T-helper 17 cell (primary cell): Measurements from ENCODE around the gene ART3. TPM values are rescaled to one million over a fixed set of nuclear protein-coding genes. Genes with fewer than 3 reads are reported as not detected.

Experiments used
- ATAC-seq: fragments of 150-1000 bp; cut with Tn5 transposase; 2 replicates; pipeline ENCODE4 v1.10.0; 2021; ENCODE audit warnings: mild to moderate bottlenecking, moderate library complexity
- DNase-seq, 3 donors: peaks; one replicate each; pipeline versions ENCODE4 v3.0.0 to v3.0.0-alpha.2; 2020 to 2021
- H3K9me3 ChIP-seq: one replicate; pipeline ENCODE4 v1.7.0; 2013; ENCODE audit warnings: low read length, mild to moderate bottlenecking; ENCODE audit not compliant: control insufficient read depth, poor library complexity, severe bottlenecking
- H3K27ac Mint-ChIP-seq: one replicate; pipeline ENCODE4 v1.8.0; 2022; ENCODE audit warnings: mild to moderate bottlenecking, moderate library complexity, mixed read lengths
- H3K27me3 Mint-ChIP-seq: one replicate; pipeline ENCODE4 v1.8.0; 2022; ENCODE audit warnings: mixed read lengths
- H3K36me3 Mint-ChIP-seq: one replicate; pipeline ENCODE4 v1.8.0; 2022; ENCODE audit warnings: low read depth, mixed read lengths
- H3K4me1 Mint-ChIP-seq: one replicate; pipeline ENCODE4 v1.8.0; 2022; ENCODE audit warnings: mild to moderate bottlenecking, mixed read lengths
- H3K4me3 Mint-ChIP-seq: one replicate; pipeline ENCODE4 v1.8.0; 2022; ENCODE audit warnings: mild to moderate bottlenecking, moderate library complexity, mixed read lengths
- total RNA-seq, 4 donors: library from RNA in 2 of 4; stranded (reverse) in 2 of 4; gene quantifications; one replicate each; pipeline ENCODE4 v1.2.3 and lab custom pipeline; 2022 to 2026

ART3 gene
- total RNA-seq, 2 donors from 2014 or later = not detected

DNA sequence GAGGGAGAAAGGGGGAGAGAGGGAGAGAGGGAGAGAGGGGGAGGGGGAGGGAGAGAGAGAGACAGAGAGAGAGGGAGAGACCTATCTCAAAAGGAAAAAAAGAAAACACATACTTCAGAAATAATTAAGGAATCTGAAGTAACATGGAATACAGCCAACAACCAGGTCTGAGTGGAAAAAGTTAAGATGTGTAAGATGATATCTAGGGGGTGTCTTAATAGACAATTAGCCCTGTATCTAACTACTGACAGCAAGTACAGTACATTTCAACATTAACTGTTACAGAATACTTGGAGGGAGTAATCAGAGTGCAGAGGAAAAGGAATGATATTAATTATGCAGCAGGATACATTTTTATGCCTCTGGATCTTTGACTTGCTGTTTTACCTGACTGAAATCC lies 51.3 kb downstream of the ART3 start:
- ATAC-seq (no peak), DNase-seq (no peak)
- Mint-ChIP-seq H3K27ac (no peak overlapping the region), H3K4me1 (peaks cover 2% of the 10 kb centered on the region), H3K27me3 (no peaks in the 10 kb centered on the region), H3K36me3 (peaks cover 5% of the 10 kb centered on the region), H3K4me3 (no peak overlapping the region)
- no peaks in the 10 kb centered on the region for H3K9me3 ChIP-seq

DNA sequence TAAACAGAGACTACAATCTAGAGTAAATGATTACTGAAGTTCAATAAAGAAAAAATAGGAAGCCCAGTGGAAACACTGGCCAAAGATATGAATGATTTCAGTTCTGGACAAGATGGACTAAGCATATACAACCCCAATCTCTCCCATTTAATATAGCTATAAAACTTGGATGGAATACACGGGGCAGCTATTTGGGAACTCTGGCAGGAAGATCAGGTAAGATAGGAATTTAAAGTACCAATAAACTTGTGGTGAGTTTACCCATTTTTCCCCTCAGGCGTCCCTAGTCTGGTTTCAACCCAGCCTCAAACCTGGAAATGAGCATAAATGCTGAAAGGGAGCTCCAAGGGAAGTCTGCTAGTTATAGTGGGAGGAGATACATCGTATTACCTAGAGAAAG lies 53.2 kb downstream of the ART3 start:
- no peak for DNase-seq

DNA sequence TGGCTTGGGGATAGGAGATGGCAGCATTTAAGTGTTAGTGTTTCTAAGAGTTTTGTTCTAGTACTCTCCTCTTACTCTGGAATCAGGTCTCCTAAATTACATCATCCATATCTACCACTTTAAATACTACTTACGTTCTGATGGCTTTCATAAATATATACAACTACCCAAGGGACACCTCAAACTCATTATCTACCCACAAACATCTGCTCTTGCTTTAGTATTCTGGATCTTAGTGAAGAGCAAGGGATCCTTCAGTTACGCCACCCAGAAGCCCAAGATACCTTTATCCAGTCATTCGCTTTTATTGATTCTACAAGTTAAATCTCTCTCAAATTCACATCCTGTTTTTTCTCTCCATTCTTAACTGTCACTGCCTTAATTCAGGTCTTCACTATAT lies 66.7 kb downstream of the ART3 start:
- Mint-ChIP-seq H3K27me3 (no peaks in the 10 kb centered on the region), H3K4me1 (peaks cover 23% of the 10 kb centered on the region), H3K4me3 (peak overlapping the region; percentile 46), H3K27ac (peak overlapping the region; percentile 54), H3K36me3 (peaks cover 19% of the 10 kb centered on the region)
- no peak for DNase-seq
- H3K9me3 ChIP-seq = no peaks in the 10 kb centered on the region
- no peak for ATAC-seq

More for the DNA sequence above, 53.2 kb downstream of the ART3 start:
- no peak overlapping the region for H3K27ac Mint-ChIP-seq
- H3K36me3 Mint-ChIP-seq = peaks cover 7% of the 10 kb centered on the region
- no peaks in the 10 kb centered on the region for H3K27me3 Mint-ChIP-seq
- peaks cover 2% of the 10 kb centered on the region for H3K4me1 Mint-ChIP-seq
- H3K4me3 Mint-ChIP-seq = no peak overlapping the region
- ATAC-seq = no peak
- H3K9me3 ChIP-seq = no peaks in the 10 kb centered on the region

DNA sequence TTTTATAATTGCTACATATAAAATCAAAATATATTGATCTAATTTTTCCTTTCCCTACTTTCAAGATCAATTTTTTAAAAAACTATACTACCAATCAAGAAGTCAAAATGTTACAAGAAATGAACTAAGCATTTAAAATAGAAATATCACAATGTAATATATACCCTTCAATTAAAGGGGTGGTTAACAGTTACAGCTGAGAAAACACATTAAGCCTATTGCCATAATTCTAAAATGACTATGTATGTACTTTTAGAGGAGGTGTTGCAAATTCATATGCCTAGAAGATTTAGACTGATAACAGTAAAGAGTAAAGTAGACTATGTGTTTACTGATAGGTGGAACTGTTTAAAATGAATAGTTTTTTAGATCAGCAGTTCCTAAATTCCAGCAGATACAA lies 70.0 kb downstream of the ART3 start:
- H3K4me1 Mint-ChIP-seq = peaks cover 27% of the 10 kb centered on the region
- ATAC-seq (no peak), DNase-seq (no peak)
- no peak overlapping the region for H3K27ac Mint-ChIP-seq
- H3K9me3 ChIP-seq = no peaks in the 10 kb centered on the region
- H3K4me3 Mint-ChIP-seq = no peak overlapping the region
- peaks cover 17% of the 10 kb centered on the region for H3K36me3 Mint-ChIP-seq
- H3K27me3 Mint-ChIP-seq = no peaks in the 10 kb centered on the region

DNA sequence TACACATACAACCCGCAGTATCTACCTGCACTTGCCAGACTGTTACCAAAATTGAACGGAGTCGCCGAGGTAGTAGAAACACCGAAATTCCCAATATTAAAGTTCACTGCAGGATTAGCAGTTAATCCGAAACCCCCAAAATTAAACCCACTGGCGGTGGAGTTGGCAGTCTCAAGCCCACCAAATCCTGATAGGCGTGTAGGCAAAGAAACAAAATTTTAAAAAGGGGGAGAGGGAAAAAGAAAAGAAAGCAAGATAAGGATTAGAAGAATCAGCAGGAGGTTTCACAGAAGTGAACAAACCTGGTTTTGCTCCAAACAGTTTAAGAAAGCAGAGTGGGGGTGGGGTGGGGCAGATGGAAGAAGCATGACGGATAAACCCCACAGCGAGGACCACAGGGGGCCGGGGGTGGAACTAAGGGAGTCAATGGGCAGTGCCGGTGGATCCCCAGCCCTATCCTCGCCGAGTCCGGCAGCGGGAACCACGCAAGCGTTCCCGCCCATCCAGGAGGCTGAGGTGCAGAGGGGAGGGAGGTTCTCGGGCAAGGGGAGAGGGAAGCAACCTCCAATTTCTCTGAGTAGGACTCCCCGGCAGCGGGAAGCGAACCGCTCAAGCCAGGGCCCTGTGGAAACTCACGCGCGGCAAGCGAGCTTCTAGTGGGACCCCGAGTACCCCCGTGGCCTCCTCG lies 73.1 kb downstream of the ART3 start:
- H3K36me3 Mint-ChIP-seq = peaks cover 6% of the 10 kb centered on the region
- no peaks in the 10 kb centered on the region for H3K27me3 Mint-ChIP-seq
- no peak for ATAC-seq
- H3K9me3 ChIP-seq = no peaks in the 10 kb centered on the region
- peak; percentile 4 to 25 (median 17) for DNase-seq
- H3K4me3 Mint-ChIP-seq = peak overlapping the region; percentile 98
- peaks cover 17% of the 10 kb centered on the region for H3K4me1 Mint-ChIP-seq
- peak overlapping the region; percentile 97 for H3K27ac Mint-ChIP-seq

DNA sequence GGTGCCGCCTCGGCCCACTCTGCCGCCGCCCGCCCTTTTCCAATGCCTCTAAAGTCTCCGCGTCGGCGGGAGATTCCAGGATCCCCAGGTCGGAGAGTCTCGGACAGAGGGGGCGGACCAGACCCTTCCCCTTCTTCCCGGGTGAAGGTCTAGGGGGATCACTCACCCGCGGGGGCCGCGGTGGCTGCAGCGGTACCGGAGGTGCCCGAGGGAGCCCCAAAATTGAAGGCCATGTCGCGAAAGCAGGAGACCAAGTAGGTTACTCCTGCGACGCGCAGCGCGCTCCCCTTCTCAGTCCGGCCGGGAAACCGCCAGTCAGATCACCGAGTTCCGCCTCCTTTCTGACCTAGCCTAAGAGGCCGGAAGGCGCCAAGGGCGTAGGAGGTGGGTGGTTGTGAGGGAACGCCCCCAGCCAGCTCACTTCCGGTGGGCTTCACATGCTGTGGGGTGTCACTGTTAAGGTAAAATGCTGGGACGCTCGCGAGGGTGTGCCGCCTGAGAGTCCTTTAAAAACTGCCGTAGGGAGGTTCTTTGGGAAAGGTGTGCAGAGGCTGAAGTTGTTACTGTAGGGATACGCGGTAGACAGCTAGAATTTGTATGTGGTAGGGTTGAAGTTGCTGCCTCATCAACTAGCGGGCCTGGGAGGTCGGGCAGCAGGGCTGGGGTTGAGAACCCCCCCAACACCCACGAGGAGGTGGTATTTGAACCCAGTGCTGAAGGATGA lies 73.8 kb downstream of the ART3 start, which contains the start of gene NUP54:
Gene NUP54, minus strand, starts transcription at position 256 of the 724 bp plus-strand sequence. Its CDS starts 23 bp downstream, at position 233.
- peak; percentile 80 to 91 (median 84) for DNase-seq
- peaks cover 17% of the 10 kb centered on the region for H3K4me1 Mint-ChIP-seq
- H3K36me3 Mint-ChIP-seq = peaks cover 6% of the 10 kb centered on the region
- H3K27ac Mint-ChIP-seq = peak within 1 kb of the TSS; percentile 97
- ATAC-seq = peak; percentile 99
- no peaks in the 10 kb centered on the region for H3K9me3 ChIP-seq
- peak within 1 kb of the TSS; percentile 98 for H3K4me3 Mint-ChIP-seq
- H3K27me3 Mint-ChIP-seq = no peaks in the 10 kb centered on the region

DNA sequence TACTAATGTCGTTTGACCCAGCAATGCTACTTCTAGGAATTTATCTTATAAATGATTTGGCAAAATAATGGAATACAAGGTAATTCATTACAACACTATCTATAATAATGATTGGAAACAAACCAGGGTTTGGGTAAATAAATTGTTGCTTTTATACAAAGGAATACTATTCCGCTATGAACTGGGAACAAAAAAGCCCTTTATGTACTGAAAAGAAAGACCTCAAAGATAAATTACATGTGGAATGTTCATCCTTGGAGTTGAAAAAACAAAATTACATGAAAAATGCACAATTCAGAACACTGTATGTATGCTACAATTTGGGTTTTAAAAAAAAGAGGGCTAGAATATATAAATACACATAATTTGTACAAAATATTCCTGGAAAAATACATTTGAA lies 78.8 kb downstream of the ART3 start:
- no peak overlapping the region for H3K27ac Mint-ChIP-seq
- ATAC-seq = no peak
- DNase-seq = no peak

DNA sequence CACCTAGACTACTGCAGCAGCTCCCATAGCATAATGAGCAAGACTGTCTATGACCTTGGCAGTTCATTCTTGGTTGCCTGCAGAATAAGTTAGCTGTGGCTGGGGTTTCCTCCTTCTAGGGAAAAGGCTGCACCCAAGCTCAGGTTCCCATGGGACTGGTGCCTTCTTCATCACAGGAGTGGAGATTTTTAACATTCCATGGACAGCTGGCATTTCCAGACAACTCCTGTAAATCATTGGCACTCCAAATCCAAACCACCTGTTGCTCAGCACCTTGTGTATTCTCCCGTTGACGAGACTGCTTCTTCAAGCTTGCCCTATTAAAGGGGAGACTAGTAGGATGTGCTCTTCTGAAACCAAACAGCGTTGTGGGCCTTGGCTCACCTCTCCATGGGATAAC lies 81.5 kb downstream of the ART3 start:
- no peaks in the 10 kb centered on the region for H3K9me3 ChIP-seq
- Mint-ChIP-seq H3K36me3 (no peaks in the 10 kb centered on the region), H3K27ac (no peak overlapping the region), H3K4me1 (no peaks in the 10 kb centered on the region), H3K4me3 (no peak overlapping the region), H3K27me3 (no peaks in the 10 kb centered on the region)
- ATAC-seq (no peak), DNase-seq (no peak)

More for the DNA sequence above, 78.8 kb downstream of the ART3 start:
- no peaks in the 10 kb centered on the region for H3K9me3 ChIP-seq
- Mint-ChIP-seq H3K36me3 (peaks cover 2% of the 10 kb centered on the region), H3K4me1 (peaks cover 8% of the 10 kb centered on the region), H3K4me3 (no peak overlapping the region), H3K27me3 (no peaks in the 10 kb centered on the region)

DNA sequence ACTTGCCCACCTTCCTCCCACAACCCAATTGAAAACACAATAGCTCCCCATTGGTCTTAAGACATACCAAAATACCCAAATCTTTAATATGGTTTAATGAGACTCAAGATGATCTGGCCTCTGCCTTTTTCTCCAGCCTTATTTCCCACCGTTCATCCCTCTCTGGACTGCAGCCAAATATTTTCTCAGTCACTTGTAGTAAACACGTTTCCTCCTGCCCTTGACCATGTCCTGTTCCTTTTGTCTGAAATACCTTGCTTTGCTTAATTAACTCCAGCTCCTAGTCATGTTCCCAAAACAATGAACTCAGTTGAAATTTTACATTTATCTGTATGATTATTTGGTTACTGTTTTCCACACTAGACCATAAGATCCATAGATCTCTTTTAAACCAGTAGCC lies 82.1 kb downstream of the ART3 start:
- no peak overlapping the region for H3K27ac Mint-ChIP-seq
- no peaks in the 10 kb centered on the region for H3K4me1 Mint-ChIP-seq
- H3K36me3 Mint-ChIP-seq = no peaks in the 10 kb centered on the region
- no peak overlapping the region for H3K4me3 Mint-ChIP-seq
- H3K27me3 Mint-ChIP-seq = no peaks in the 10 kb centered on the region
- H3K9me3 ChIP-seq = no peaks in the 10 kb centered on the region
- DNase-seq = no peak
- ATAC-seq = no peak

DNA sequence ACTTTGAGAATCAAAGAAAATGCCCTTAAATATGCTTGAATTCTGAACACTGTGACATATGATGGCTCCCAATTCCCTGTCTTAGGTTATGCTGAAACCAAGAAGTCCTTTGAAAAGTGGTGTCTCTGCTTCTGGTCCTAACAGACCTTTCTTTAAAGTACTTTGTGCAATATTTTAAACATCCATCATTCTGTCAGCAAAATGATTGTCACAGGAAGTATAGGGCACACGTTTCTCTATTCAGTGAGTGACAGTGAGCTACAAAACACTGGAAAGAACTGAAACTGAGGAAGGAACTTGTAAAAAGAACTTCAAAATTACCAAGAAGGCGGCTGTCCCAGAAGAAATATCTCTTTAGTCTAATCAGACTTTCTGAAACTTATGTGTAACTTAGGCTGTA lies 85.8 kb downstream of the ART3 start:
- H3K4me3 Mint-ChIP-seq = no peak overlapping the region
- ATAC-seq (no peak), DNase-seq (no peak)
- no peaks in the 10 kb centered on the region for H3K4me1 Mint-ChIP-seq
- H3K27me3 Mint-ChIP-seq = no peaks in the 10 kb centered on the region
- H3K27ac Mint-ChIP-seq = no peak overlapping the region
- peaks cover 5% of the 10 kb centered on the region for H3K36me3 Mint-ChIP-seq
- H3K9me3 ChIP-seq = no peaks in the 10 kb centered on the region

Other genes starting within 250 kb of the ART3 start
- gene PPEF2, start 172.3 kb upstream of the ART3 start, total RNA-seq = under 1 TPM; 0.10 to 0.15 TPM
- gene NAAA, start 133.7 kb upstream of the ART3 start, total RNA-seq = 10 to 100 TPM; 50.0 to 65.2 TPM
- gene SDAD1, start 83.8 kb upstream of the ART3 start, total RNA-seq = 10 to 100 TPM; 42.5 to 44.0 TPM
- not detected for gene CXCL9, start 67.2 kb upstream of the ART3 start, total RNA-seq
- gene CXCL10, start 51.2 kb upstream of the ART3 start, total RNA-seq = not detected
- not detected for gene CXCL11, start 38.6 kb upstream of the ART3 start, total RNA-seq
- 10 to 100 TPM; 63.2 to 93.1 TPM for gene NUP54, start 73.7 kb downstream of the ART3 start, total RNA-seq
- 10 to 100 TPM; 27.5 to 28.6 TPM for gene SCARB2, start 139.1 kb downstream of the ART3 start, total RNA-seq
- under 1 TPM in 1 of 2 donors, not detected in 1; 0.72 TPM for gene FAM47E, start 177.0 kb downstream of the ART3 start, total RNA-seq
- gene STBD1, start 232.0 kb downstream of the ART3 start, total RNA-seq = under 1 TPM; 0.15 to 0.16 TPM